HG03175 (cell line): Measurements from ENCODE around the gene SH3D19.

ENCODE experiments used
- ATAC-seq: cut with Tn5 transposase; IDR thresholded peaks from one replicate; pipeline ENCODE4 v1.9.1; 2021; ENCODE audit warnings: mild to moderate bottlenecking, moderate library complexity; ENCODE audit not compliant: unreplicated experiment

The SH3D19 gene, protein sequence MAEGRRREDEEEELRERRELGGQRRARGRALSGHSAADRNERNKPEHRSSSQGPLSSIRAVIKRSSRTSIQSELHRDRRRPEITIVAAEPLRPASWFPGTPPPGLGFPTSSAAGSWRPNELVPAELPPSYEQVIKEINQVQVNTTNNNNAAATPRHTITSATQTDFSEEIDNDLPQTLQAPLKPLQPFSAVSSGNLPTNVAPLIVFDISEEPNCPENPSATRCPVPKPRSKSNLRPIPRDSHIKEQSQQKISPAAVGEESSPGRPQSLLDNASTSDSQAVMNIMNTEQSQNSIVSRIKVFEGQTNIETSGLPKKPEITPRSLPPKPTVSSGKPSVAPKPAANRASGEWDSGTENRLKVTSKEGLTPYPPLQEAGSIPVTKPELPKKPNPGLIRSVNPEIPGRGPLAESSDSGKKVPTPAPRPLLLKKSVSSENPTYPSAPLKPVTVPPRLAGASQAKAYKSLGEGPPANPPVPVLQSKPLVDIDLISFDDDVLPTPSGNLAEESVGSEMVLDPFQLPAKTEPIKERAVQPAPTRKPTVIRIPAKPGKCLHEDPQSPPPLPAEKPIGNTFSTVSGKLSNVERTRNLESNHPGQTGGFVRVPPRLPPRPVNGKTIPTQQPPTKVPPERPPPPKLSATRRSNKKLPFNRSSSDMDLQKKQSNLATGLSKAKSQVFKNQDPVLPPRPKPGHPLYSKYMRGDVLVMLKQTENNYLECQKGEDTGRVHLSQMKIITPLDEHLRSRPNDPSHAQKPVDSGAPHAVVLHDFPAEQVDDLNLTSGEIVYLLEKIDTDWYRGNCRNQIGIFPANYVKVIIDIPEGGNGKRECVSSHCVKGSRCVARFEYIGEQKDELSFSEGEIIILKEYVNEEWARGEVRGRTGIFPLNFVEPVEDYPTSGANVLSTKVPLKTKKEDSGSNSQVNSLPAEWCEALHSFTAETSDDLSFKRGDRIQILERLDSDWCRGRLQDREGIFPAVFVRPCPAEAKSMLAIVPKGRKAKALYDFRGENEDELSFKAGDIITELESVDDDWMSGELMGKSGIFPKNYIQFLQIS

DNA sequence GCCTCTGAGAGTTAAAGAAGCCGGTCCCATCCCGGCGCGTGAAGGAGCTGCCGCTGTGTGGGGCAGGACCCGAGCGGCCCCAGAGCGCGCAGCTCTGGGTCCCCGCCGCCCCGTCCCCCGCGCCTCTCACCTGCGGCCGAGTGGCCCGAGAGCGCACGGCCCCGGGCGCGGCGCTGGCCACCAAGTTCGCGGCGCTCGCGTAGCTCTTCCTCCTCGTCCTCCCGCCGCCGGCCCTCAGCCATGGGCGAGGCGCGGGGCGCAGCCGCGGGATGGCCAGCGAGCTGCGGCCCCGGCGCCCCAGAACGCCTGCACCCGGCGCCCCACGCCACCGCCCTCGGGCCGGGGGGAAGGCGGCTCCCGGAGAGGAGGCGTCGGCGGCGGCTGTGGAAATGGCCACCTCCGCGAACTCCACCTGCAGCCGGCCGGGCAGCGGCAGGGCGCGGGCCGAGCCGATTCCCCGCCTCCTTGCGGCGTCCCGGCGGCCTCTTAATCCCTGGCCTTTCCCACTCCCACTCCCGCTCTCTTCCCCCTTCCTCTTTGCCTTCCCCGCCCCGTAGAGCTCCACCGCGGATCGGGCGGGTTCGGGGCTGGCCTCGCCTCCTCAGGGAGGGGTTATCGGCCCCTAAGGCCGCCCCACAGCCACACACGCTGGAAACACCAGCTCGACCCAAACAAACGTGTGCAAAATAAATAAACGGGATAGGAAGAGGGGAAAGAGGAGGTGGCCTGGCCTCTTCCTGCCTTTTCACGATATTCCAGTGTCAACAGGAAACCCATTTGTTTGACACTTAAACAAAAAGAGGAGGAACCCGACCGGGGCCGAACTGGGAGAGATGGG is at the start of gene SH3D19:
TSS of gene SH3D19 (minus strand) at position 495 of the 838 bp plus-strand sequence. CDS start at position 242, 253 bp downstream.
- ATAC-seq: peak; percentile 34

DNA sequence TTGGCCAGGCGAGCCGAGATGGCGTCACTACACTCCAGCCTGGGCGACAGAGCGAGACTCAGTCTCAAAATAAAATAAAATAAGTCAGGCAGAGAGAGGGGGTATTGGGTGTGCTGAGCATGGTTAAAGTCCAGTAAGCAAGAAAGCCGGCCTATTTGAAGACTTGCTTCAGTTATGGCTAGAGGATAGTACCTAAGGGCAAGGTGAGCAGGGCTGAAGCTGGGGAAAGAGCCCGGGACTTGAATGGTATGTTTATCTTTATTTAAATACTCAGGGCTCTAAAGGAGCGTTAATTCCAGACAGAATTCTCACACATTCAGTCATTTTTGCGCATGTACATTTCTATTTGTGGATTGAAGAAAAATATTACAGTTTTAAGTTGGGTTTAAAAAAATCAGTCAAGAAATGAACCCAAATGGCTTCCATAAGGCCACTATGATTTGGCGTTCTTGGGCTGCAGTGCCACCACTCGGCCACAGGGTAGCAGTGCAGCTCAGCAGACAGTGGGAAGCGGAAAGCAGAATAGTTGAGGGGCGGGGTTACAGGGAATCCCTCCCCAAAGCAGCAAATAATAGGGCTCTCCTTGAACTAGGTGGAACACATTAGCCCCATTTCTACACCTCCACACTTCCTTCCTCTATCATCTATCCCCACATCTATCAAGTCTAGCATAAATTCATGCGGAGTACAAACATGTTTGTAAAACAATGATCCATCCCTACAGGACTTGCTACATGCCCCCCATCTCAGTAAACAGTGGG is 37.2 kb upstream of the SH3D19 start:
- ATAC-seq: peak; percentile 98

DNA sequence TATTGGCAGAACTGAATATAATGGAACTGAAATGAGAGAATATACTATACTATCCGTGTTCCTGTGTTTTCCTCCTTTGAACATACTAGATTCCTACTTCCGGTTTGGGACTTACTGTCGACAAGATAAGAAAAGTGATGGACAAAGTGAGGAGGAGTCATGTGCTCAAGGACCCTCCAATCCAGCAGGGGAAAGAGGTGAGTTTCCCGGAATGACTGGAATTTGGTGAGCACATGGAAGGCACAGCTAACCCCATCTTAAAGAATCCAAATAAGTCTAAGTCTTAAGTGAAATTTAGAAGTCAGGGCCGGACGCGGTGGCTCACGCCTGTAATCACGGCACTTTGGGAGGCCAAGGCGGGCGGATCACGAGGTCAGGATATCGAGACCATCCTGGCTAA is 36.6 kb upstream of the SH3D19 start:
- ATAC-seq: no peak

DNA sequence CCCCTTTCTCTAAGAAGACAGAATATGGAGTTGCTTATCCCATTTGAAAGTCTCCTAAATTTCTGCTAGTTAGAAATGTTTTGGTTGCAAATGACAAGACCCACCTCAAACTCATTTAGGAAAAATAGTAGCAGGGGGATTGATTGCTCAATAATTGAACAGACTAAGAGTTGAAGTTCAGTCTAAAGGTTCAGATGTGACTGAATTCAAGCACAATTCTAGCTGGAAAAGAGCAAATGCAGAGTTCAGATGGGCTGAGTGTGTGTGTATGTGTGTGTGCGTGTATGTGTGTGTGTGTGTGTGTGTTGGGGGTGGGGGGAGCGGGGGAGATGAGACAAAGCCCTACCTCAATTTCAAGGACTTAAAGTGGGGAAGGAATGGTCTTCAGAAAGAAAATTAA is 35.7 kb upstream of the SH3D19 start:
- no peak for ATAC-seq

DNA sequence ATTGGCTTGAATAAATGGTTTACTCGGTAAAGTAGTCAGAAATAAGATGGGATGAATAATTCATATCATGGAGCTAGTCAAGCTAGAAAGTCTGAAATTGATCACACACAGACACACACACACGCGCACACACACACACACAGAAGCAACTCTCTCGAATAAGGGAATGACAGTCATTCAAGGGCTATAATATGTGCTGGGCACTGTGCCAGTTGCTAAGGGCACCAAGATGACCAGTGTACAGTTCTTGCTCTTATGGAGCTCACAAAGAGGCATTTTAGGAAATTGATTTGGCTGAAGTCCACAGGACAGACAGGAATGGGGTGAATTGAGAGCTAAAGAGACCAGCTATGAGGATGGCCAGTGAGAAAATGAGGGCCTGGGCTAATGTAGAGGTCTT is 34.2 kb upstream of the SH3D19 start:
- ATAC-seq: no peak

DNA sequence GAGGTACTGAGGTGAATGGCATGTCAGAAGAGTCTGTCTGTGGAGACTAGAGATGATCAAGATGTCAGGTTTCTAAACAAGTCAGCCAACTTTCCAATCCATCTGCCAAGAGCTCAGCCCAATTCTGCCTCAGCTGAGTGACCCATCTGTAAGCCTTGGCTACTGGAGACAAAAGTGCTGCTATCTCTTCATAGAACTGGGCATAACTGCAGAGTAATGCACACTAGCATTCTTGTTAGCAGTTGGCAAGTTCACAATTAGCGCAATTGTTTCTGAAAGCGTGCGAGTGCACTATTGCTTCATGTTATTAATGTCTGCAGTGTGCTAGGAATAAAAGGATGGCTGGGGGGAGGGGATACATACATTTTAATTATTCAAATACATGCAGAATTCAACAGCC is 32.9 kb upstream of the SH3D19 start:
- ATAC-seq: no peak

DNA sequence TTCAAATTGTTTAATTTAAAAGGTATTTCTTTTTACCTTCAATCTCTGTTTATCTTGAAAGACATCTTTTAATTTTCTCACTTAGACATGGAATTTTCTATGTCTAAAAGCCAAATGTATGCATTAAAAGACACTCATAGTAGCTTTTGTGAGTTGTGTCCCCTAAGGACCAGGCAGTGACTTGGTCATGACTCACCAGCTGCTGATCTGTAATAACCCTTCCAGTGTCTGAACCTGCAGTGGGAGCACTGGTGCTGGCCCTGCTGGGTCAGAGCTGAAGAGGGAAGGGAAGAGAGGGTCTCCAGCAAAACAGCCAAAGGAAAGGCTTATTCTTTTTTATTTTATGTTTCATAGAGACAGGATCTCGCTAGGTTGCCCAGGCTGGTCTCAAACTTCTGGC is 31.1 kb upstream of the SH3D19 start:
- ATAC-seq: no peak

DNA sequence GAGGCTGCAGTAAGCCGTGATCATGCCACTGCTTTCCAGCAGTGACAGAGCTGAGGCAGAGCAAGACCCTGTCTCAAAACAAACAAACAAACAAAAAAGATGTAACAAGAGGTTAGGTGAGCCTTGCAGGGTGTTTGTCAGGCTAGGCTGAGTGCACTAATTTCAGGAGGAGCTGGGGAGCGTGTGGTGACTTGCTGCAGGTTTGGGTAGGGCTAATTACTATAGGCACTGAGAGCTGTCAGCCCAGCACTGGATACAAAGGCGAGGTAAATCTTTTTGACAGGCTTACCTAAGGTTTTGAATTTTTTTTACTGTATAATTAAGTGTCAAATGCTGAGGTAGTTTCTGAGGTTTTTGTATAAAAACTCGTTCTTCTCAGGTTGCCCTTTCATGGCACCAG is 29.8 kb upstream of the SH3D19 start:
- no peak for ATAC-seq

DNA sequence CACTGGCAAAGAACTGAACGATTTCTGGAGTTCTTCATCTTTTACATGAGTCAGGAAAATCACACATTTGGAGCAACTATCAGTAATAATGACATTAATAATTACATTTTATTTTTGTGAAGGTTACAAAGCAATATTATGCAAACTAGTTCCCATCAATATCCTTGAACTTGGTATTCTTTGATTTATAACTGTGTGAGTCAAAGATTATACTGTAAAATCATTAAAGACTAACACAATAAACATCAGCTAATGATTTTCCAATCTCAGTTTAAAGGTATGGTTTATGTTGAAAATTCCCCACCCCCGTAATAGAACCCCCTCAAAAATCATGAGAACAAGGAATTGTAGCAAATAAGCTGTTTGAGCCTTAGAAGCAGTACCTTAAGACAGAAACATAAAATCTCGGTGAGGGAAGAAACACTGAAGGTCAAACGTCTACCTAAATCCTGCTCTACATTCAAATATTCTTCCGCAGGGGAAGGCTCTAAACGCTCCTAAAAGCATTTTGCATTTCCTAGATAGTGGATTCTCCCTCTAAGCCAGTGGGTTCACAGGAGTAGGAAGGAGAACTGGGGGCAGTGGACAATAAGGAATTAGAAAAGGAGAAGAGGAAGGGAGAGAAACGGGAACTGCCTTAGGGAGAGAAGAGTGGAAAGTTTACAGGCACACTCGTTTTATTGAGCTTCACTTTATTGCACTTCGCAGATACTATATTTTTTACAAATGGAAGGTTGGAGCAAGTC is 22.3 kb upstream of the SH3D19 start:
- ATAC-seq: no peak

DNA sequence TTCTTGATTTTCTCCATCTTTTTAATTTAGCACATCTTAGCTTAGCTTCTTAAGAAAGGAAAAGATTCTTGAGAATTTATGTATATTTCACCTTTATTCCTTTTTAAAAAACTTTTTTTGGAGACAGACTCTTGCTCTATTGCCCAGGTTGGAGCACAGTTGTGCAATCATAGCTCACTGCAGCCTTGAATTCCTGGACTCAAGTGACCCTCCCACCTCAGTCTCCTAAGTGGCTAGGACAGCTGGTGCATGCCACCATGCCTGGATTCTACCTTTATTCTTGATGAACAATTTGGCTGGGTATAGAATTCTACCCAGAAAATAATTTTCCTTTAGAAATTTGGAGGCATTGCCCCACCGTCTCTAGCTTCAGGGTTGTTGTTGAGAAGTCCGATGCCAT is 19.5 kb upstream of the SH3D19 start:
- ATAC-seq: no peak

DNA sequence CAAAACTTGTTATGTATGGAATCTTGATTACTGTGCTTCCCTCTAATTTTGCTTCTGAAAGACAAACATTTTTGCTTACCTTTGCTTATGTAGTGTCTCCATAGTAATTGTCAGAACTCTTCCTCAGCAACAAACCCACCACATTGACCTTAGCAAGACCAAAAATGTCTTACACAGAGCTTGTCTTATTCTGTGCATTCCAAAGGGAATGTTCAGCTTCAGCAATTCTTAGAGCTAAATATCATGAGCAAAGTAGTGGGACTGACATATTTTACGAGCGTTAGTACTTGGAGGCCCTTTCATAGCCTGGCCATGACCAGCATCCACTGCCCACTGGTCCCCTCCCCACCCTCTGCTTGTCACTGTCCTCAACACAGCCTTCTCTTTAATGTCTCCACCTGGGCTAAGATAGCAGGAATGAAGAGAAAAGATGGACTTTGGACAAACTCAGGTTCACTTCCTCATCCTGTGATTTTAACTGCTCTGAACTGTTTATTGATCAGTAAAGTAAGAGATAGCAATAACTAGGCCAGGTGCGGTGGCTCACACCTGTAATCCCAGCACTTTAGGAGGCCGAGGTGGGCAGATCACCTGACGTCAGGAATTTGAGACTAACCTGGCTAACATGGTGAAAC is 15.5 kb upstream of the SH3D19 start:
- no peak for ATAC-seq

DNA sequence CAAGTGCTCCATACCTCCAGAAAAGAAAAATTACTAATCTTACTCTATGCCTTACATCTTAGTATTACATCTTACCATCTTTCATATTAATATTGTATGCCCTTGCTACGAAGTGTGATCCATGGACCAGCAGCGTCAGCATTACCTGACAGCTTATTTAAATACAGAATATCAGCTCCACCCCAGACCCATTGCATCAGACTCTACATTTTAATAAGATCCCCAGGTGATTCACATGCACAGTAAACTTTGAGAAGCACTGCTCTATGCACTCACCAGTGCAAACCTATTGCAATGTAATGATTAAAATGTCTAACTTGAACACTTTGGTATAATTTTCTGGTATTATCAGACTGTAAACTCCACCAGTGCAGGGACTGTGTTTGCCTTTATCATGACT is 14.1 kb upstream of the SH3D19 start:
- no peak for ATAC-seq

DNA sequence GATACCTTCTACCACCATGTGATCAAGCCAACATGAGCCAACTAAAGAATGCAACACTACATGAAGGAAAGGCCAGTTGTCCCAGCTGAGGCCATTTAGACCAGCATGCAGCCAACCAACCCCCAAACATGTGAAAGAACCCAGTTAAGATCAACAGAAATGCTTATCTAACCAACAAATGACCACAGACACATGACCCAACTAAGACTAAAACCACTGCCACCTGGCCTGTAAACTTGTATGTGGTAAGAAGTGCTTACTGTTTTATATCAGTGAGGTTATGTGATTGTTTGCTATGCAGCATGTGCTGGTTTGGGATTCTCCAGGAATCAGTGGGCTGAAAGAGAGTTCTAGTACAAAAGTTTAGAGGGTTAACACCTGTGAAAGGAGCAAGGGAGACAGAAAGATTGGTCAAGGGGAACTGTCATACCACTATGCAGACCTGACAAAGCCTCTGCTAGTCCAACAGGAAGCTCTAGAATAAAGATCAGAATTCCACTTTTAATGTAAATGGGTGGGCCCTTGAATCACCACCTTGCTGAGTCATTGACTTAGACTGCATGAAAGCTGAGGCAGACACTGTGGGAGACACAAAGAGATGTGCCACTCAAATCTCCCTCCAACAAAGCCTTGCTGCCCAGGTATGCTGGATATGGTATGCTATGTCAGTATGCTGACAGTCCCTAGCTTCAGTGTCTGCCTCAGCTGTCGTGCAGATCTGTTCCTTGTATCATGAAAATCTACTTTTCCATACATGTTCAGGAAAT is 6.1 kb upstream of the SH3D19 start:
- no peak for ATAC-seq

DNA sequence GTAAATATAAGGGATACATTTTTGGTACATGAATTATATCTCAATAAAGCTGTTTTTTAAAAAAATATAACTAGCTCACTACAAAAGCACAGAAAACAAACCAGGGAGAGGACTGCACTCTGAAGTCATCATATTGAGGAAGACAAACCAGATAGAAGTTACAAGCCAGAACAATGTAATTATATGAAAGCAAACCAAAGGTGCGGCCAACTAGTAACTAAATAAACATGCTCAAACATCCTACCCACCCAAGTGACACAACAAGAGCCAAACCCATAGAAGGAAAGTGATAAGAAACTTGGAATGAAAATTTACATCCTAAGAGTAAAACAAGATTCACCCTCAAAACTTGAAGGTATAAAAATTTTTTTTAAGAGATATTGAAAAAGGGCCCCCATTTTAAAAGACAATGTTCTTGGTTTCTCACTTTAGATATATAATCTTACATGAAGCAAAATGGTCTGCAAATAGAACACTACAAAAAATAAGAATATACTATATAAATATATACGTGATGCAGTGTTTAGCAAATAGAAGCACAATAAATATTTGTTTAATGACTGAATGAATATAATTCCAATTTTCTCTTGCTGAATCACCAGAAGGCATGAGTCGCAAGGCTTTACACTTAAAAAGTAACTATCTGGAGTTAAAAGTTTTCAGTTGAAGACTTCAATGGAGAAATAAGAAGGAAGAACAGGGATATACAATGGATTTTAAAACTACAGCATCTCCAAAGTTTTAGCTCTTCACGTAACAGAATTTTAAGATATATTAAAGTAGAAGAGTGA is 4.0 kb upstream of the SH3D19 start:
- no peak for ATAC-seq

DNA sequence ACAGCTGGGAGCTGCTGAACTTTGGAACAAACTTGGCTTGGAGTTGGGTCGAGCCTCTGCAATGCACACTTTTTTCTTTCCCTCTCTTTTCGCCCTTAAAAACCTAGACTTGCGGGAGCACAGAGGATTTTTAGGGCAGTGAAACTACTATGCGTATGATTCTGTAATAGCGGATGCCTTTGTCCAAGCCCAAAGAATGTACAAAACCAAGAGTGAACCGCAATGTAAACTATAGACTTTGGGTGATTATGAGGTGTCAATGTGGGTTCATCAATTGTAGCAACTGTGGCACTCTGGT is 493 bp upstream of the SH3D19 start:
- no peak for ATAC-seq

DNA sequence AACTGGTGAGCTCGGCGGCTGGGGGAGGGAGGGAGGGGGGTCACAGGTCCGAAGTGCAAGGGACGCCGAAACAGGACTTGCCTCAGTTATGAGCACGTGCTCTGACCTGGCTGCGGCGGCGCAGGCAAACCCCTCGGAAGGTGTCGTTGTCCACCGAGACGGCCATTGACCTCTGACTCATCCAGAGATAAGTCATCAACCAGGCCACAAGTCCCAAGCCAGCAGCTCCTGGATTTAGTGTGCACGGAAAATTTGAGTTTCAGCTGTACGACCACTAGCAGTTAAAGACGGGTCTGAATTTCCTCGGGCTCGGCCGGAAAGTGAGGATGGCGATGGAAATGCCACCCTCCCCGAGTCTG is 674 bp downstream of the SH3D19 start:
- peak; percentile 43 for ATAC-seq

DNA sequence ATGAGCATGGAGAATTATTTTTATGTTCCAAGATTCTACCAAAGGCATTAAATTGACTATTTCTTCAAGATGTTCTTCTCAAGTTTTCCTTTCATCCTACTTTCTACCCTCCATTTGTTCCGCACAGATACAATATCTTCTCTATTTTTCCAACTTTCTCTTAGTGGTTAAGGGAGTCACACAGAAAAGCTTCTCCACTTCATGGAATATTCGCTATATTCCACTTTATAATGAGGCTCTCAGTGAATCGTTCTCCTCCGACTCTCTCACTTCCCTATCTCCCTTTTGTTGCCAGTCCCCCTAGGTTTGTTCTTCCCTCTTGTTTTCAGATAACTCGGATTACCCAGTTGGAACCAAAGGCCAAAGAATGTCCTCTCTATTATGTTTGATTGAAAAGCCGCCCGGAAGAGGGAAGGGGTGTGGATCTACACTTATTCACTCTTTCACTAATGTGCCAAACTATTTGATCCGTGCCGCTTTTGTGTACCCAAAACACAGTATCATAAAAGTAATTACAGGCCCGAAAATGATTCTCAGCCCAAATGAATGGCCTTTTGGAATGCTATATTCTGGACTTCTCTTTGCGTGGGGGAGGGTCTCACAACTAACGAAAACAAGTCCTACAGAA is 1.2 kb downstream of the SH3D19 start:
- ATAC-seq: no peak
